ENCODE data around the gene CHTF18.
A peak's percentile ranks its signal among the peaks of the same experiment; 100 is the strongest.

The CHTF18 gene

DNA sequence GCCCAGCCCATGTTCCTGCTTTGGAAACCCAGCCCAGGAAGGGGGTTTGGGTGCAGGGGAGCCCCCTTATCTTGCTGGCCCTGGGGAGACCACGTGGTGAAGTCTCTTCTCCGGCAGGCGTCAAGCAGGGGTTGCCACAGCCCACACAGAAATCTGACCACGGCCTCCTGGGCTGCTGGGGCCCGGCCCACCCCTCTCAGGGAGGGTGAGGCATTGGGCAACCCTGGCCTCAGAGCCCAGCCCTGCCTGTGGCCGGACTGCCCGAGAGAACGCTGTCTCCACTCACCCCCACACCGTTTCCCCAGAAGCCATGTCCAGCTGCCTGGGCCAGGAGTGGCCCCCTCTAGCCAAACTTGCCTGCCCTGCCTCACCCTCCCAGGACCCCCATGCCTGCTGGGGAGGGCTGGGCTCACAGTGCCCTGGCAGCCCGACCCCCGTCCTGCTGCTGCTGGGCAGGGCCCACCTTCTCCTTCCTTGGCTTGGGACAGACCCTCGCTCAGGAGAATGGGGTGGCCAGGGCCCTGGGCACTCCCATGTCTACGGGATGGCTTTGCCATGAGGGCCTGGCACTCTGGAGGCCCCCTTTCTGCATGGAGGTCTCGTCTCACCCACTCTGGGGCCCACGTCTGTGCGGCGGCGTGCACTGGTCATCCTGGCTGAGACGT is 6.9 kb upstream of the CHTF18 start:
- TF ChIP-seq, protein P1, sequence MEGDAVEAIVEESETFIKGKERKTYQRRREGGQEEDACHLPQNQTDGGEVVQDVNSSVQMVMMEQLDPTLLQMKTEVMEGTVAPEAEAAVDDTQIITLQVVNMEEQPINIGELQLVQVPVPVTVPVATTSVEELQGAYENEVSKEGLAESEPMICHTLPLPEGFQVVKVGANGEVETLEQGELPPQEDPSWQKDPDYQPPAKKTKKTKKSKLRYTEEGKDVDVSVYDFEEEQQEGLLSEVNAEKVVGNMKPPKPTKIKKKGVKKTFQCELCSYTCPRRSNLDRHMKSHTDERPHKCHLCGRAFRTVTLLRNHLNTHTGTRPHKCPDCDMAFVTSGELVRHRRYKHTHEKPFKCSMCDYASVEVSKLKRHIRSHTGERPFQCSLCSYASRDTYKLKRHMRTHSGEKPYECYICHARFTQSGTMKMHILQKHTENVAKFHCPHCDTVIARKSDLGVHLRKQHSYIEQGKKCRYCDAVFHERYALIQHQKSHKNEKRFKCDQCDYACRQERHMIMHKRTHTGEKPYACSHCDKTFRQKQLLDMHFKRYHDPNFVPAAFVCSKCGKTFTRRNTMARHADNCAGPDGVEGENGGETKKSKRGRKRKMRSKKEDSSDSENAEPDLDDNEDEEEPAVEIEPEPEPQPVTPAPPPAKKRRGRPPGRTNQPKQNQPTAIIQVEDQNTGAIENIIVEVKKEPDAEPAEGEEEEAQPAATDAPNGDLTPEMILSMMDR (conservative IDR thresholded peaks at IDR 0.05; ENCODE audit: low read length) = no peak
- no peak for DNase-seq (ENCODE audit: low read depth)
- H3K4me3 ChIP-seq (ENCODE audit: low read length) = no peak overlapping the region

DNA sequence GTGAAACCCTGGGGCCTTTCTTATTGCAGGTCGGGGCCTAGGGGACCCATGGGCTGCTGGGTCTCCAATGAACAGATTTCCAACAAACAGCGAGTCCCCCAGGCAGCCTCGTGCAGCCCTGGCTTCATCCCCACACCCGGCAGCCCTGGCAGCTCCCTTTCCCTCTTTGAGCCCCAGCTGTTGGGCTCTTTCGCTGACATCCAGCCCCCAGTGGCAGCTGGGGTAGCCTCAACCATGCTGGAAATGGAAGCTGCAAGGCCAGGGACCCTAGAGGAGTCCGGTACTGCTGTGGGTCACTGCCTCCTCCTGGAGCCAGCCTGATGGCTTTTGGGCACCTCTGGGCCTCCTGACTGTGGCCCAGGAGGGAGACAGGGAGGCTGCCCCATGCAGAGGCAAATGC is 6.2 kb upstream of the CHTF18 start:
- DNase-seq (ENCODE audit: low read depth) = no peak
- TF ChIP-seq, protein P1 (conservative IDR thresholded peaks at IDR 0.05; ENCODE audit: low read length) = no peak
- H3K4me3 ChIP-seq (ENCODE audit: low read length) = no peak overlapping the region

DNA sequence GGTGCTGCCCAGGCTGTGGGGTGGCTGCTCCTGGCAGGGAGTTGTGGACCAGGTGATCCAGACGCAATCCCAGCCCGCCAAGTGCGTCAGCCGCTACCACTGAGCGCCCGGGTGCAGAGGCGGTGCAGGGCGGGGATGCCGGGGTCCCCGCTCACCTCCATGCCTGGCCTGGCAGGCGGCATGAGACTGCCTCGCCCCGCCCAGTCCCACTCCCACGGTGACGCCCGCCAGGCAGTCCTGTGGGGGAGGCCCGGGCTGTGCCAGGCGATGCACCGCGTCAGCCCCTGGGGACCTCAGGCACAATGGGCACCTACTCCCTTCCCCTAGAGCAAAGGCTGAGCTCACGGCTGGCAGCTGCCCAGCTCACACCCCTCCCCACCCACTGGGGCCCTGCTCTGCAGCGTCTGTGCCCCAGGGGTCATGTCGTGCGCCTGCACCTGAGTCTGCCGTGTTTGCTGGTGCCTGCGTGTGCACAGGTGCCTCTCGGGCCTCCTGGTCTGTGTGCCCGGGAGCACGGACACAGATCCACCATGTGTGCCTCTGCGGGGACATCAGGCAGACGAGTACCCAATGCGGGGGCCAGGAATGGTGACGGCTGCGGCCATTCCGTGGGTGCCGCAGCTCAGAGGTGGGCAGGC is 5.5 kb upstream of the CHTF18 start:
- TF ChIP-seq, protein P1 (conservative IDR thresholded peaks at IDR 0.05; ENCODE audit: low read length) = no peak
- DNase-seq (ENCODE audit: low read depth) = no peak
- no peak overlapping the region for H3K4me3 ChIP-seq (ENCODE audit: low read length)

DNA sequence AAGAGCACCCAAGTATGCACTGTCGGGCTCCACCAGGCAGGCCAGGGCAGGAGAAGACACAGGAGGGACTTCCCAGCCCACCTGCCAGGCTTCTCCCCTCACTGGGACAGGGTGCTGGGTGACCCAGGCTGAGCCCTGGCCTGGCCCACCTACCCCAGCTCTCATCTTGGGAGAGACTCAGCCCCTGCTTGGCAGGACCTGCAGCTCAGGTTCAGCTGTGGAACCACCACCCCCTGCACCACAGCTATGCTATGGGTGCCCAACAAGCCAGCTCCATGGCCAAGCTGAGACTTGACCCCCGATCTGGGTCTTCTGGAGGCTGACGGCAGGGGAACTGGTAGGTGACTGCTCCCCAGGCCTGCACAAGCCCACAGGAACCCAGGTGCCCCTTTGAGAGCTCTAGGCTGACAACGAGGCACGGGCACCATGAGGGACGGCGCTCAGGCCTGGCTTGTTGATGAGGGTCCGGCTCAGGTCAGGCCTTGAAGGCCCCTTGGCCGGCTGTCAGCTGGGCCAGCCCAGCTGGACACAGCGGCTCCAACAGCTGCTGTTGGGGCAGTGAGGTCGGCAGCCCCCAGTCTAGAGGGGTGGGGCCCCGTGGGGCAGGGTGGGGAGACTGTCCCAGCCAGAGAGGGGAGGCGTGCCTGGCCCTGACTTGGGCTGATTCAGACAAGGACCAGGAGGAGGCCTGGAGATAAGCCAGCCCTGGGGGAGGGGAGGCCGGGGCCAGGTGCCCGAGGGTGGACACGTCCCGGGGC is 4.8 kb upstream of the CHTF18 start:
- H3K4me3 ChIP-seq (ENCODE audit: low read length) = no peak overlapping the region
- DNase-seq (ENCODE audit: low read depth) = no peak
- TF ChIP-seq, protein P1 (conservative IDR thresholded peaks at IDR 0.05; ENCODE audit: low read length) = no peak

DNA sequence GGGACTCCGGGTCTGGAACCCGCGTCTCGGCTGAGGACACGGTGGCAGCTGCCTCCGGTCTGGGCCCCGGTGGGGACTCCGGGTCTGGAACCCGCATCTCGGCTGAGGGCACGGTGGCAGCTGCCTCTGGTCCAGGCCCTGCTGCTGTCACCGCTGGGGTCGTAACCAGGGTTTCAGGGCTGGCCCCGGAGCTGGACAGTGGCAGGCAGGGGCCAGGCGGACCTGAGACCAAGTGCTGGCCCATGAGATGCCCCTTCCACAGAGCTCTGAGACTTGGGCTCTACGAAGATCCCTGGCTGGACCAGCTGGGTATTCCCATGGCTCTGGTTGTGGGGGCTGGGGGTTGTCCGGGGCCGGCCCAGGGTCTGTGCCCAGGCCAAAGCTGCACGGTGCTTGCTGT is 4.0 kb upstream of the CHTF18 start:
- no peak for DNase-seq (ENCODE audit: low read depth)
- H3K4me3 ChIP-seq (ENCODE audit: low read length) = no peak overlapping the region
- TF ChIP-seq, protein P1 (conservative IDR thresholded peaks at IDR 0.05; ENCODE audit: low read length) = no peak

DNA sequence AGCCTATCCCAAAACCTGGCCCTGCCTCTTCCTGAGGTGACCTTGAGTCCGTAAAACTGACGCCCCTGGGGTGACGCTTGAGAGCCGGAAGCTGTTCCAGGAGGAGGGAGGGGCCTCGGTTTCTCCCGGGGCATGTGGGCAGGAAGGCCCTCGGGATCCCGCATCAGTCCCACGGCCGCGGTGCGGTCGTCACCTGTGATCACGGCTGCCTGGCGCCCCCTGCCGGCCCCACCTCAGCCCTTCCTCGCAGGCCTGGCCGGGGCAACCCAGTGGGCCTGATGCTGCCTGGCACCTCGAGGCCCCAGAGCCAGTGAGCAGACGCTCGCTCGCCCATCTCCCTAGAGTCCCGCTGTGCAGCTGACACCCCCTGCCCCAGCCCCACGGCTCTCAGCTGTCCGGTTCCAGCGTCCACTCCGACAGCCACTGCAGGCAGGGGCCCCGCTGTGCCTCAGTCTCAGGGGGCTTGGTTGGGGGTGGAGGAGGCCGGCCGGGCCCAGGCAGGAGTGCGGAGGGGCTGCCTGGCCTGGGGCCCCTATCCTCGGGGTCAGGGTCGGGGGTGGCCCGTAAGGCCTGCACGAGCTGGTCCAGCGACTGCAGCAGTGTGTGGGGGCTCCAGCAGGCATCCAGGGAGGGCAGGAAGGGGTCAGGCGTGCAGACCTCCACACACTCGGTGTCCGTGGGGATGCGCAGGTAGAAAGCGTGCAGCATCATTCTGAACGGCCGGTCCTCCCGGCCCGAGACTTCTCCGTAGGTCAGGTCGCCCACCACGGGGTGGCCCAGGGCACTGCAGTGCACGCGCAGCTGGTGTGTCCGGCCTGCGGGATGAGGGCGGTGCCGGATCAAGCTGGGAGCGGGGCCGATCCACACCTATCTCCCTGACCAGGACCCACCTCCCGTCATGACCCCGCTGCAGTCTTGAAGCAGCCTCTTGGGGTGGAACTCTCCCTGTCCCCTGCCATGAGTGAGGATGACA is 2.6 kb upstream of the CHTF18 start:
- TF ChIP-seq, protein P1 (conservative IDR thresholded peaks at IDR 0.05; ENCODE audit: low read length) = peak; percentile 57
- DNase-seq (ENCODE audit: low read depth) = peak; percentile 51
- H3K4me3 ChIP-seq (ENCODE audit: low read length) = no peak overlapping the region
